Measurements from ENCODE around the gene DDX3X. TPM values are rescaled to one million over a fixed set of nuclear protein-coding genes. Genes with fewer than 3 reads are reported as not detected.

The DDX3X gene
- total and polyA plus RNA-seq, 4 donors = 48.4 to 216 (median 85.6) TPM

- 94% methylated on average over 8 of the region's 8 CpGs for WGBS
- Histone ChIP-seq H3K9ac (ENCODE audit: low read depth in 1 of 2, low read length in 2 of 2) (no peak overlapping the region), H3K4me1 (ENCODE audit: control insufficient read depth in 4 of 4, insufficient read depth in 4 of 4, low read length in 3 of 4) (no peaks in the 10 kb centered on the region), H3K36me3 (ENCODE audit: control insufficient read depth in 4 of 4, insufficient read depth in 3 of 4, low read depth in 1 of 4, low read length in 3 of 4) (peaks cover 9 to 85% (median 63%) of the 10 kb centered on the region in 4 donors), H3K27ac (ENCODE audit: low read depth in 1 of 2, low read length in 2 of 2) (no peak overlapping the region), H3K9me3 (ENCODE audit: control insufficient read depth in 4 of 4, low read length in 3 of 4) (no peaks in the 10 kb centered on the region), H3K4me3 (ENCODE audit: low read depth in 1 of 3, low read length in 3 of 3) (no peak overlapping the region), H3K27me3 (ENCODE audit: control insufficient read depth in 4 of 4, insufficient read depth in 4 of 4, low read length in 3 of 4) (no peaks in the 10 kb centered on the region)
- no peak for TF ChIP-seq TAF1 (conservative IDR thresholded peaks at IDR 0.05)
- no peak for TF ChIP-seq ZBTB33 (IDR thresholded peaks at IDR 0.05)
- DNase-seq (ENCODE audit: low spot score) = no peak
Observed at GRCh38 chrX:41347186-41347585, 13.2 kb downstream of the DDX3X start.

- WGBS = 93% methylated on average over 4 of the region's 4 CpGs
- no peaks in the 10 kb centered on the region for H3K9me3 ChIP-seq (ENCODE audit: control insufficient read depth in 4 of 4, low read length in 3 of 4)
- H3K27me3 ChIP-seq (ENCODE audit: control insufficient read depth in 4 of 4, insufficient read depth in 4 of 4, low read length in 3 of 4) = no peaks in the 10 kb centered on the region
- peaks cover 9 to 71% (median 52%) of the 10 kb centered on the region in 4 donors for H3K36me3 ChIP-seq (ENCODE audit: control insufficient read depth in 4 of 4, insufficient read depth in 3 of 4, low read depth in 1 of 4, low read length in 3 of 4)
- H3K4me1 ChIP-seq (ENCODE audit: control insufficient read depth in 4 of 4, insufficient read depth in 4 of 4, low read length in 3 of 4) = no peaks in the 10 kb centered on the region
- no peak overlapping the region for H3K9ac ChIP-seq (ENCODE audit: low read depth in 1 of 2, low read length in 2 of 2)
- no peak overlapping the region for H3K4me3 ChIP-seq (ENCODE audit: low read depth in 1 of 3, low read length in 3 of 3)
- no peak for TF ChIP-seq HNF4G (IDR thresholded peaks at IDR 0.05)
- no peak for TF ChIP-seq FOXA2 (IDR thresholded peaks at IDR 0.05)
- no peak for TF ChIP-seq HNF4A (conservative IDR thresholded peaks at IDR 0.05)
- TF ChIP-seq TAF1 (conservative IDR thresholded peaks at IDR 0.05) = no peak
- no peak for TF ChIP-seq YY1 (IDR thresholded peaks at IDR 0.05)
- TF ChIP-seq RAD21 (IDR thresholded peaks at IDR 0.05) = no peak
- no peak for TF ChIP-seq ZBTB33 (IDR thresholded peaks at IDR 0.05)
- no peak for DNase-seq (ENCODE audit: low spot score)
- H3K27ac ChIP-seq (ENCODE audit: low read depth in 1 of 2, low read length in 2 of 2) = no peak overlapping the region
Observed at GRCh38 chrX:41348551-41348950, 14.6 kb downstream of the DDX3X start.

- Histone ChIP-seq H3K9ac (ENCODE audit: low read depth in 1 of 2, low read length in 2 of 2) (no peak overlapping the region), H3K9me3 (ENCODE audit: control insufficient read depth in 4 of 4, low read length in 3 of 4) (no peaks in the 10 kb centered on the region), H3K27me3 (ENCODE audit: control insufficient read depth in 4 of 4, insufficient read depth in 4 of 4, low read length in 3 of 4) (no peaks in the 10 kb centered on the region), H3K36me3 (ENCODE audit: control insufficient read depth in 4 of 4, insufficient read depth in 3 of 4, low read depth in 1 of 4, low read length in 3 of 4) (peaks cover 6 to 53% (median 39%) of the 10 kb centered on the region in 4 donors), H3K27ac (ENCODE audit: low read depth in 1 of 2, low read length in 2 of 2) (no peak overlapping the region), H3K4me3 (ENCODE audit: low read depth in 1 of 3, low read length in 3 of 3) (no peak overlapping the region), H3K4me1 (ENCODE audit: control insufficient read depth in 4 of 4, insufficient read depth in 4 of 4, low read length in 3 of 4) (no peaks in the 10 kb centered on the region)
- 85% methylated on average over 6 of the region's 6 CpGs for WGBS
- DNase-seq (ENCODE audit: low spot score) = no peak
- TF ChIP-seq JUND (IDR thresholded peaks at IDR 0.05) (peak in 1 of 2 donors; percentile 12), MAX (IDR thresholded peaks at IDR 0.05) (no peak)
Observed at GRCh38 chrX:41350150-41350975, 16.4 kb downstream of the DDX3X start.
